K562 (cell line): ENCODE results near the gene PGGHG. TPM values are rescaled to one million over a fixed set of nuclear protein-coding genes. Genes with fewer than 3 reads are reported as not detected.
A peak's percentile ranks its signal among the peaks of the same experiment; 100 is the strongest.

ENCODE experiments used
- ATAC-seq: fragments of 200-7000 bp; cut with Tn5 transposase; 3 replicates; pipeline ENCODE4 v1.9.1; 2020; ENCODE audit warnings: moderate library complexity
- BruUV-seq: library from RNA; stranded (reverse); fragments of 400-500 nt; replicated peaks from 2 replicates; lab custom pipeline; 2021; lab: Mats Ljungman, UMichigan
- CTCF ChIA-PET: fragments of 300-600 bp; formaldehyde crosslinking; extraction: SDS; loops from one replicate; lab custom pipeline; 2021; ENCODE audit warnings: low intra/inter-chr PET ratio; lab: Yijun Ruan, JAX
- POLR2A ChIA-PET: fragments of 300-600, 350-650 bp; sonication (Branson Sonifier 250); formaldehyde crosslinking; extraction: SDS; loops from one replicate; lab custom pipeline; 2021; ENCODE audit warnings: antibody characterized with exemption, inconsistent platforms; lab: Yijun Ruan, JAX
- DNase-seq, 4 experiments: peaks; one replicate each; pipeline versions ENCODE4 v3.0.0 to v3.0.0-alpha.2; 2011 to 2018; ENCODE audit warnings: low spot score in 3 of 4, mixed read lengths in 3 of 4; ENCODE audit errors: extremely low read depth in 1 of 4
- FAIRE-seq: peaks from 2 replicates; lab custom pipeline; 2011; peaks lifted over from hg19 to GRCh38; lab: Jason Lieb, UNC
- H2AFZ ChIP-seq: 2 replicates; pipeline ENCODE4 v1.6.0; 2011; ENCODE audit warnings: low read depth, low read length, control low read depth, inconsistent platforms
- H3K27ac ChIP-seq: fragments of 200-600 bp; 3 replicates; pipeline ENCODE4 v1.8.0; 2011; ENCODE audit warnings: low read depth, mild to moderate bottlenecking, control low read depth, inconsistent platforms, low read length, moderate library complexity, mixed read lengths; ENCODE audit errors: extremely low read depth
- H3K27me3 ChIP-seq, 2 experiments: fragments of 300-600 bp in 1 of 2; 2 replicates in 1 of 2; 3 replicates in 1 of 2; pipeline versions ENCODE4 v1.6.0 to v1.8.0; 2011; ENCODE audit warnings: inconsistent platforms in 2 of 2, low read length in 2 of 2, mild to moderate bottlenecking in 1 of 2, mixed read lengths in 1 of 2, moderate library complexity in 1 of 2; ENCODE audit not compliant: control insufficient read depth in 2 of 2, insufficient read depth in 2 of 2
- H3K36me3 ChIP-seq: fragments of 300-600 bp; 3 replicates; pipeline ENCODE4 v1.8.0; 2011; ENCODE audit warnings: mild to moderate bottlenecking, low read length, inconsistent platforms; ENCODE audit not compliant: control insufficient read depth, insufficient read depth
- H3K4me1 ChIP-seq, 2 experiments: fragments of 200-600 bp in 1 of 2; replicated peaks in 1 of 2; 2 replicates in 1 of 2; 3 replicates in 1 of 2; pipeline versions ENCODE4 v1.5.1 to v1.8.0; 2011; ENCODE audit warnings: inconsistent platforms in 2 of 2, low read length in 2 of 2, mild to moderate bottlenecking in 1 of 2, mixed read lengths in 1 of 2, moderate library complexity in 1 of 2; ENCODE audit not compliant: control insufficient read depth in 2 of 2, insufficient read depth in 2 of 2
- H3K4me2 ChIP-seq: 2 replicates; pipeline ENCODE4 v1.6.1; 2011; ENCODE audit warnings: low read length, control low read depth, inconsistent platforms, mixed read lengths; ENCODE audit not compliant: insufficient read depth
- H3K4me3 ChIP-seq: fragments of 200-600 bp; sonication (generic), shearing (Covaris generic); 2 replicates; pipeline ENCODE4 v1.5.1; 2016; ENCODE audit warnings: control low read depth, inconsistent platforms
- H3K79me2 ChIP-seq: fragments of 200-600 bp; 3 replicates; pipeline ENCODE4 v1.8.0; 2011; ENCODE audit warnings: low read length, inconsistent platforms; ENCODE audit not compliant: control insufficient read depth, insufficient read depth
- H3K9ac ChIP-seq, 2 experiments: 2 replicates each; pipeline versions ENCODE4 v1.6.0 to v1.6.1; 2011; ENCODE audit warnings: low read depth in 2 of 2, low read length in 2 of 2, control low read depth in 1 of 2, inconsistent platforms in 1 of 2, mild to moderate bottlenecking in 1 of 2, mixed read lengths in 1 of 2; ENCODE audit not compliant: insufficient read depth in 1 of 2
- H3K9me1 ChIP-seq: one replicate; pipeline ENCODE4 v1.6.0; 2011; ENCODE audit warnings: inconsistent platforms, mild to moderate bottlenecking, low read length, moderate library complexity; ENCODE audit not compliant: control insufficient read depth, insufficient read depth
- H3K9me3 ChIP-seq: replicated peaks from 2 replicates; pipeline ENCODE4 v1.5.1; 2011; ENCODE audit warnings: low read depth, low read length, inconsistent platforms; ENCODE audit not compliant: control insufficient read depth, insufficient read depth
- H4K20me1 ChIP-seq: replicated peaks from 2 replicates; pipeline ENCODE4 v1.6.1; 2011; ENCODE audit warnings: low read length, inconsistent platforms, mixed read lengths; ENCODE audit not compliant: control insufficient read depth, insufficient read depth
- ARHGAP35 ChIP-seq: fragments of 450-650 bp; IDR thresholded peaks from 2 replicates; pipeline ENCODE4 v1.6.1; 2018; ENCODE audit not compliant: partially characterized antibody
- LEF1 ChIP-seq: fragments of 450-650 bp; IDR thresholded peaks from 2 replicates; pipeline ENCODE4 v1.6.1; 2016; ENCODE audit warnings: mild to moderate bottlenecking
- PRDM10 ChIP-seq: fragments of 450-650 bp; IDR thresholded peaks from 2 replicates; pipeline ENCODE4 v1.6.1; 2018; ENCODE audit not compliant: partially characterized antibody
- WGBS: fragments of 100-300 bp; shearing (Covaris generic); methylation state at CpG from one replicate; pipeline ENCODE4 v1.1.6; 2016; ENCODE audit warnings: low coverage, mixed read lengths; ENCODE audit not compliant: insufficient coverage; ENCODE audit errors: missing lambda C conversion rate; 5-methylcytosine and 5-hydroxymethylcytosine counted together
- in situ Hi-C: fragments of 300-500 bp; cut with MboI; formaldehyde crosslinking; loops from 4 replicates; pipeline ENCODE4 v1.15.0; 2018; ENCODE audit warnings: inconsistent platforms, mixed read lengths
- intact Hi-C: fragments of 100-400 bp; cut with micrococcal nuclease; formaldehyde crosslinking; loops from 2 replicates; pipeline ENCODE4 v1.14.2; 2022
- polyA plus RNA-seq, 8 experiments: library from polyadenylated mRNA; depleted of rRNA in 4 of 8; stranded (reverse) in 5 of 8; unstranded in 3 of 8; fragments of >200 nt; fragmentation: Nextera tagmentation in 2 of 8; fragmentation: Illumina TruSeq in 1 of 8; extraction: Ambion mirVana in 2 of 8; extraction: Trizol in 1 of 8; gene quantifications; 2 replicates each; pipeline versions ENCODE4 v1.2.1 to v1.2.3, GENCODE V29; 2011 to 2014; ENCODE audit warnings: inconsistent platforms in 1 of 8, missing spikeins in 1 of 8
- total RNA-seq, 7 experiments: library from RNA; depleted of rRNA in 6 of 7; stranded (reverse); fragments of >200 nt in 6 of 7; fragmentation: Illumina TruSeq in 2 of 7; extraction: Trizol in 2 of 7; gene quantifications; 2 replicates each; pipeline versions ENCODE4 v1.2.1 to v1.2.3, GENCODE V29; 2011 to 2021; ENCODE audit warnings: low replicate concordance in 1 of 7

PGGHG gene
- total and polyA plus RNA-seq, 9 of the 15 experiments (the other 6 are each of a cell fraction or from before 2014, with no cell fraction given): 0.38 to 85.1 (median 18.1) TPM

- H3K9me1 ChIP-seq: no peaks in the 10 kb centered on the region
- no TSS peak for BruUV-seq
- ATAC-seq: peak; percentile 6; the same call in 1 of the 3 replicates
- peak overlapping the region; percentile 22 to 38; a peak in 2 of 4 replicates for H3K9ac ChIP-seq
- H3K4me3 ChIP-seq: no peak overlapping the region
- H2AFZ ChIP-seq: peak overlapping the region; percentile 98
- H3K4me2 ChIP-seq: peak overlapping the region; percentile 56; the same call in 1 of the 2 replicates
- TF ChIP-seq LEF1 (0 out of 2 replicates have a peak, but pooled peaks have one; percentile 44), ARHGAP35 (no peak), PRDM10 (peak; percentile 68)
- CTCF ChIA-PET: no interaction called here
- H3K9me3 ChIP-seq: peaks cover 6% of the 10 kb centered on the region; the same call in 1 of the 2 replicates
- intact Hi-C loops: no loop called here
- POLR2A ChIA-PET: interaction anchor here (1.4 kb wide), 1 partner anchor 9 kb away, joined by 11 read pairs; no protein-coding TSS in a partner anchor
- no peaks in the 10 kb centered on the region for H3K27me3 ChIP-seq
- in situ Hi-C loops: no loop called here
- H3K27ac ChIP-seq: peak overlapping the region; percentile 75; the same call in 2 of the 3 replicates
- no peaks in the 10 kb centered on the region for H3K79me2 ChIP-seq
- no peak for FAIRE-seq
- H3K36me3 ChIP-seq: no peaks in the 10 kb centered on the region
- 61% methylated on average over 4 of the region's 4 CpGs for WGBS
- peak in 1 of 4 experiments; percentile 3 for DNase-seq
- peaks cover 24 to 36% of the 10 kb centered on the region in 2 experiments for H3K4me1 ChIP-seq
- H4K20me1 ChIP-seq: no peaks in the 10 kb centered on the region
These were observed 47.8 kb downstream of the PGGHG start for GRCh38 chr11:336659-337198.
